Measurements from ENCODE around the gene UNC5C. TPM values are rescaled to one million over a fixed set of nuclear protein-coding genes. Genes with fewer than 3 reads are reported as not detected.

UNC5C gene
- total RNA-seq, 1 experiment from 2014 or later = 8.2 TPM

- TF ChIP-seq TCF7L2 (IDR thresholded peaks at IDR 0.05; ENCODE audit: low read depth, low read length) = no peak
- TF ChIP-seq, protein P1, sequence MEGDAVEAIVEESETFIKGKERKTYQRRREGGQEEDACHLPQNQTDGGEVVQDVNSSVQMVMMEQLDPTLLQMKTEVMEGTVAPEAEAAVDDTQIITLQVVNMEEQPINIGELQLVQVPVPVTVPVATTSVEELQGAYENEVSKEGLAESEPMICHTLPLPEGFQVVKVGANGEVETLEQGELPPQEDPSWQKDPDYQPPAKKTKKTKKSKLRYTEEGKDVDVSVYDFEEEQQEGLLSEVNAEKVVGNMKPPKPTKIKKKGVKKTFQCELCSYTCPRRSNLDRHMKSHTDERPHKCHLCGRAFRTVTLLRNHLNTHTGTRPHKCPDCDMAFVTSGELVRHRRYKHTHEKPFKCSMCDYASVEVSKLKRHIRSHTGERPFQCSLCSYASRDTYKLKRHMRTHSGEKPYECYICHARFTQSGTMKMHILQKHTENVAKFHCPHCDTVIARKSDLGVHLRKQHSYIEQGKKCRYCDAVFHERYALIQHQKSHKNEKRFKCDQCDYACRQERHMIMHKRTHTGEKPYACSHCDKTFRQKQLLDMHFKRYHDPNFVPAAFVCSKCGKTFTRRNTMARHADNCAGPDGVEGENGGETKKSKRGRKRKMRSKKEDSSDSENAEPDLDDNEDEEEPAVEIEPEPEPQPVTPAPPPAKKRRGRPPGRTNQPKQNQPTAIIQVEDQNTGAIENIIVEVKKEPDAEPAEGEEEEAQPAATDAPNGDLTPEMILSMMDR (IDR thresholded peaks at IDR 0.05) = no peak
- TF ChIP-seq SIN3A (IDR thresholded peaks at IDR 0.05; ENCODE audit: borderline replicate concordance, insufficient read depth, low read depth, low read length) = no peak
- TF ChIP-seq POLR2AphosphoS5 (IDR thresholded peaks at IDR 0.05; ENCODE audit: low read depth, low read length) = no peak
- TF ChIP-seq, protein P2, sequence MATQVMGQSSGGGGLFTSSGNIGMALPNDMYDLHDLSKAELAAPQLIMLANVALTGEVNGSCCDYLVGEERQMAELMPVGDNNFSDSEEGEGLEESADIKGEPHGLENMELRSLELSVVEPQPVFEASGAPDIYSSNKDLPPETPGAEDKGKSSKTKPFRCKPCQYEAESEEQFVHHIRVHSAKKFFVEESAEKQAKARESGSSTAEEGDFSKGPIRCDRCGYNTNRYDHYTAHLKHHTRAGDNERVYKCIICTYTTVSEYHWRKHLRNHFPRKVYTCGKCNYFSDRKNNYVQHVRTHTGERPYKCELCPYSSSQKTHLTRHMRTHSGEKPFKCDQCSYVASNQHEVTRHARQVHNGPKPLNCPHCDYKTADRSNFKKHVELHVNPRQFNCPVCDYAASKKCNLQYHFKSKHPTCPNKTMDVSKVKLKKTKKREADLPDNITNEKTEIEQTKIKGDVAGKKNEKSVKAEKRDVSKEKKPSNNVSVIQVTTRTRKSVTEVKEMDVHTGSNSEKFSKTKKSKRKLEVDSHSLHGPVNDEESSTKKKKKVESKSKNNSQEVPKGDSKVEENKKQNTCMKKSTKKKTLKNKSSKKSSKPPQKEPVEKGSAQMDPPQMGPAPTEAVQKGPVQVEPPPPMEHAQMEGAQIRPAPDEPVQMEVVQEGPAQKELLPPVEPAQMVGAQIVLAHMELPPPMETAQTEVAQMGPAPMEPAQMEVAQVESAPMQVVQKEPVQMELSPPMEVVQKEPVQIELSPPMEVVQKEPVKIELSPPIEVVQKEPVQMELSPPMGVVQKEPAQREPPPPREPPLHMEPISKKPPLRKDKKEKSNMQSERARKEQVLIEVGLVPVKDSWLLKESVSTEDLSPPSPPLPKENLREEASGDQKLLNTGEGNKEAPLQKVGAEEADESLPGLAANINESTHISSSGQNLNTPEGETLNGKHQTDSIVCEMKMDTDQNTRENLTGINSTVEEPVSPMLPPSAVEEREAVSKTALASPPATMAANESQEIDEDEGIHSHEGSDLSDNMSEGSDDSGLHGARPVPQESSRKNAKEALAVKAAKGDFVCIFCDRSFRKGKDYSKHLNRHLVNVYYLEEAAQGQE (IDR thresholded peaks at IDR 0.05; ENCODE audit: insufficient read depth in 1 of 2, low read depth in 2 of 2, low read length in 1 of 2) = no peak
- Histone ChIP-seq H3K9me3 (ENCODE audit: control insufficient read depth, insufficient read depth, low read depth, low read length) (0 out of 2 replicates have a peak, but pooled peaks cover 2% of the 10 kb centered on the region), H3K4me1 (ENCODE audit: control insufficient read depth, insufficient read depth, low read length) (no peaks in the 10 kb centered on the region), H3K36me3 (ENCODE audit: control insufficient read depth, insufficient read depth, low read length) (no peaks in the 10 kb centered on the region), H3K27me3 (ENCODE audit: control insufficient read depth, insufficient read depth, low read length) (no peaks in the 10 kb centered on the region), H3K27ac (ENCODE audit: low read length) (no peak overlapping the region), H3K4me3 (ENCODE audit: low read depth in 2 of 2, low read length in 2 of 2) (no peak overlapping the region)
- in situ Hi-C loops (cut with HindIII; ENCODE audit: low pct_unique_long_range_greater_than_20kb, low sequenced_read_pairs) (no loop called here), intact Hi-C loops (cut with micrococcal nuclease; ENCODE audit: unreplicated experiment) (no loop called here)
- ATAC-seq (no peak), DNase-seq (ENCODE audit: low read depth, low spot score) (no peak)
- no TSS peak for BruUV-seq (replicated peaks)
- ChIA-PET CTCF (no interaction called here), POLR2A (no interaction called here)
Observed at GRCh38 chr4:95343235-95343634, 205.5 kb downstream of the UNC5C start.

- ATAC-seq = no peak
- H3K36me3 ChIP-seq (ENCODE audit: control insufficient read depth, insufficient read depth, low read length) = no peaks in the 10 kb centered on the region
- H3K4me1 ChIP-seq (ENCODE audit: control insufficient read depth, insufficient read depth, low read length) = no peaks in the 10 kb centered on the region
- TF ChIP-seq SIN3A (IDR thresholded peaks at IDR 0.05; ENCODE audit: borderline replicate concordance, insufficient read depth, low read depth, low read length) (no peak), TCF7L2 (IDR thresholded peaks at IDR 0.05; ENCODE audit: low read depth, low read length) (no peak), POLR2AphosphoS5 (IDR thresholded peaks at IDR 0.05; ENCODE audit: low read depth, low read length) (no peak)
- TF ChIP-seq, protein P1 (IDR thresholded peaks at IDR 0.05) = no peak
- TF ChIP-seq, protein P2 (IDR thresholded peaks at IDR 0.05; ENCODE audit: insufficient read depth in 1 of 2, low read depth in 2 of 2, low read length in 1 of 2) = no peak
- no peak overlapping the region for H3K4me3 ChIP-seq (ENCODE audit: low read depth in 2 of 2, low read length in 2 of 2)
- no peak for DNase-seq (ENCODE audit: low read depth, low spot score)
- BruUV-seq (replicated peaks) = no TSS peak
- POLR2A ChIA-PET = no interaction called here
- H3K27ac ChIP-seq (ENCODE audit: low read length) = no peak overlapping the region
- in situ Hi-C loops (cut with HindIII; ENCODE audit: low pct_unique_long_range_greater_than_20kb, low sequenced_read_pairs) (no loop called here), intact Hi-C loops (cut with micrococcal nuclease; ENCODE audit: unreplicated experiment) (no loop called here)
- H3K9me3 ChIP-seq (ENCODE audit: control insufficient read depth, insufficient read depth, low read depth, low read length) = no peaks in the 10 kb centered on the region
- H3K27me3 ChIP-seq (ENCODE audit: control insufficient read depth, insufficient read depth, low read length) = no peaks in the 10 kb centered on the region
- CTCF ChIA-PET = interaction anchor here (0.7 kb wide), 1 partner anchor 113 kb away, joined by 4 read pairs; no protein-coding TSS in a partner anchor
Observed at GRCh38 chr4:95340191-95340590, 208.6 kb downstream of the UNC5C start.

All from Panc1 (cell line).